Testis (tissue), 2 donors: Measurements from ENCODE around the gene PPIG.
"Not testable (repeated sequence)": the region's sequence is repeated elsewhere in the genome, so short reads cannot be mapped to it uniquely, and the experiment has no call there.

Experiments
- POLR2A ChIP-seq: fragments of 450-650 bp; IDR thresholded peaks from one replicate; pipeline ENCODE4 v1.6.1; 2017; ENCODE audit warnings: antibody characterized with exemption, mild to moderate bottlenecking, moderate library complexity
- TF ChIP-seq, protein P1 (sequence below), 3 experiments: fragments of 450-650 bp in 2 of 3; fragments of 200-600 bp in 1 of 3; sonication (generic) in 1 of 3; IDR thresholded peaks; one replicate each; pipeline ENCODE4 v1.5.1; 2016 to 2019; ENCODE audit warnings: antibody characterized with exemption in 3 of 3, mild to moderate bottlenecking in 2 of 3, moderate library complexity in 1 of 3

GRCh38 chr2:169686825-169687224 is 102.7 kb downstream of the PPIG start:
- TF ChIP-seq, protein P1, sequence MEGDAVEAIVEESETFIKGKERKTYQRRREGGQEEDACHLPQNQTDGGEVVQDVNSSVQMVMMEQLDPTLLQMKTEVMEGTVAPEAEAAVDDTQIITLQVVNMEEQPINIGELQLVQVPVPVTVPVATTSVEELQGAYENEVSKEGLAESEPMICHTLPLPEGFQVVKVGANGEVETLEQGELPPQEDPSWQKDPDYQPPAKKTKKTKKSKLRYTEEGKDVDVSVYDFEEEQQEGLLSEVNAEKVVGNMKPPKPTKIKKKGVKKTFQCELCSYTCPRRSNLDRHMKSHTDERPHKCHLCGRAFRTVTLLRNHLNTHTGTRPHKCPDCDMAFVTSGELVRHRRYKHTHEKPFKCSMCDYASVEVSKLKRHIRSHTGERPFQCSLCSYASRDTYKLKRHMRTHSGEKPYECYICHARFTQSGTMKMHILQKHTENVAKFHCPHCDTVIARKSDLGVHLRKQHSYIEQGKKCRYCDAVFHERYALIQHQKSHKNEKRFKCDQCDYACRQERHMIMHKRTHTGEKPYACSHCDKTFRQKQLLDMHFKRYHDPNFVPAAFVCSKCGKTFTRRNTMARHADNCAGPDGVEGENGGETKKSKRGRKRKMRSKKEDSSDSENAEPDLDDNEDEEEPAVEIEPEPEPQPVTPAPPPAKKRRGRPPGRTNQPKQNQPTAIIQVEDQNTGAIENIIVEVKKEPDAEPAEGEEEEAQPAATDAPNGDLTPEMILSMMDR (IDR thresholded peaks at IDR 0.05): not testable (repeated sequence)
- TF ChIP-seq POLR2A: not testable (repeated sequence)
